Aorta (tissue), 5 donors: Measurements from ENCODE around the gene PTPN6. TPM values are rescaled to one million over a fixed set of nuclear protein-coding genes. Genes with fewer than 3 reads are reported as not detected.

Experiments used
- ATAC-seq: fragments of 200-7000 bp; cut with Tn5 transposase; one replicate; pipeline ENCODE4 v1.9.1; 2022; ENCODE audit warnings: moderate library complexity; ENCODE audit not compliant: low FRiP score
- DNase-seq, 2 donors: peaks; one replicate each; pipeline ENCODE4 v3.0.0-alpha.2; 2020
- H3K27ac ChIP-seq, 2 donors: one replicate each; pipeline ENCODE4 v1.5.1; 2013; ENCODE audit warnings: low read length in 2 of 2, mild to moderate bottlenecking in 2 of 2, moderate library complexity in 2 of 2, control low read depth in 1 of 2, inconsistent platforms in 1 of 2, low read depth in 1 of 2
- H3K27me3 ChIP-seq, 2 donors: one replicate each; pipeline ENCODE4 v1.6.1; 2013; ENCODE audit warnings: control low read depth in 1 of 2, low read length in 1 of 2, mild to moderate bottlenecking in 1 of 2, moderate library complexity in 1 of 2; ENCODE audit not compliant: insufficient read depth in 2 of 2, control insufficient read depth in 1 of 2
- H3K36me3 ChIP-seq, 2 donors: one replicate each; pipeline ENCODE4 v1.6.1; 2013; ENCODE audit warnings: control low read depth in 1 of 2, low read length in 1 of 2, mild to moderate bottlenecking in 1 of 2; ENCODE audit not compliant: insufficient read depth in 2 of 2, control insufficient read depth in 1 of 2
- H3K4me1 ChIP-seq, 2 donors: one replicate each; pipeline ENCODE4 v1.6.1; 2013; ENCODE audit warnings: low read length in 2 of 2, control low read depth in 1 of 2, mild to moderate bottlenecking in 1 of 2, moderate library complexity in 1 of 2; ENCODE audit not compliant: insufficient read depth in 2 of 2, control insufficient read depth in 1 of 2
- H3K4me3 ChIP-seq, 2 donors: one replicate each; pipeline ENCODE4 v1.5.1; 2013; ENCODE audit warnings: low read length in 2 of 2, control low read depth in 1 of 2, mild to moderate bottlenecking in 1 of 2
- H3K9me3 ChIP-seq: one replicate; pipeline ENCODE4 v1.6.1; 2013; ENCODE audit warnings: mild to moderate bottlenecking, low read length; ENCODE audit not compliant: control insufficient read depth
- WGBS, 2 donors: extraction: QIAGEN DNeasy Blood & Tissue Kit; methylation state at CpG; one replicate each; pipeline ENCODE4 v1.1.7; 2013; 5-methylcytosine and 5-hydroxymethylcytosine counted together
- intact Hi-C, 2 donors: fragments of 100-400 bp; cut with DNase I; formaldehyde crosslinking; loops; one replicate each; pipeline versions ENCODE4 v1.14.2 to v1.15.0; 2022
- polyA plus RNA-seq, 2 donors: library from polyadenylated mRNA; stranded (reverse); fragments of 200-250 nt; gene quantifications; one replicate each; pipeline ENCODE4 v1.2.3, GENCODE V29; 2013
- total RNA-seq, 2 donors: library from RNA; stranded (reverse); fragmentation: NEBNext Ultra II Directional; extraction: Animal tissue kit (Norgen Biotek cat#: 25700); gene quantifications; one replicate each; pipeline ENCODE4 v1.2.1, GENCODE V29; 2021
- donor health status: healthy with polysubstance abuse.
- donor health status: Bipolar disorder and iron deficiency.
- donor health status: DM: no; HTN: no; CAD: no.
- donor health status: DM: no; HTN: no; CAD: no.
- donor health status: DM: yes; HTN: yes; CAD: no.

The PTPN6 gene
- total and polyA plus RNA-seq, 4 donors = 10.1 to 42.3 (median 27.7) TPM

DNA sequence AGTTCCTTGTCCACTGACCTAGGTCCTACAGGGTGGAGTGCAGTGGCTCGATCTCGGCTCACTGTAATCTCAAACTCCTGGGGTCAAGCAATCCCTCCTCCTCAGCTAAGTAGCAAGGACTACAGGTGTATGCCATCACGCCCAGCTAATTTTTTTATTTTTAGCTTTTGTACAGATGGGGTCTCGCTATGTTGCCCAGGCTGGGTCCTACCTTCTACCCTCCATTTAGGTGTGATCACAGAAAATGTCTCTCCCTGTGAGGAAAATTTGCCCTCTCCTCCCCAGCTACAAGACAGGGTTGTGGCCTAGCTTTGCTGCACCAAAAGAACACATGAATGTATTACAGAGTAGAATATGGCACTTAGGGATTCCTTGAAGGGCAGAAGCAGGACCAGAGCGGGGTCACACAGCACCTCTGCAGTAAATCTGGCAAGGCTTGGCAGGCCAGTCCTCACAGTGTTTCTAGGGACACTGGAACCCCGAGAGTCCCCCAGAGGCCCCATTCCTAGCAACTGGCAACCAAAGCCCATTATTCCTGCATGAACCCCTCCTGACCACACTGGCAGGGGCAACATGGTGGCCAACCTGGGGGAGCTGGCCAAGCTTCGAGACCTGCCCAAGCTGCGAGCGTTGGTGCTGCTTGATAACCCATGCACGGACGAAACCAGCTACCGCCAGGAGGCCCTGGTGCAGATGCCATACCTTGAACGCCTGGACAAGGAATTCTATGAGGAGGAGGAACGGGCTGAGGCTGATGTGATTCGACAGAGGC is 38.8 kb upstream of the PTPN6 start:
- peak; percentile 46 to 53 for DNase-seq
- 88% methylated on average over 15 of the region's 15 CpGs for WGBS, 2 donors

DNA sequence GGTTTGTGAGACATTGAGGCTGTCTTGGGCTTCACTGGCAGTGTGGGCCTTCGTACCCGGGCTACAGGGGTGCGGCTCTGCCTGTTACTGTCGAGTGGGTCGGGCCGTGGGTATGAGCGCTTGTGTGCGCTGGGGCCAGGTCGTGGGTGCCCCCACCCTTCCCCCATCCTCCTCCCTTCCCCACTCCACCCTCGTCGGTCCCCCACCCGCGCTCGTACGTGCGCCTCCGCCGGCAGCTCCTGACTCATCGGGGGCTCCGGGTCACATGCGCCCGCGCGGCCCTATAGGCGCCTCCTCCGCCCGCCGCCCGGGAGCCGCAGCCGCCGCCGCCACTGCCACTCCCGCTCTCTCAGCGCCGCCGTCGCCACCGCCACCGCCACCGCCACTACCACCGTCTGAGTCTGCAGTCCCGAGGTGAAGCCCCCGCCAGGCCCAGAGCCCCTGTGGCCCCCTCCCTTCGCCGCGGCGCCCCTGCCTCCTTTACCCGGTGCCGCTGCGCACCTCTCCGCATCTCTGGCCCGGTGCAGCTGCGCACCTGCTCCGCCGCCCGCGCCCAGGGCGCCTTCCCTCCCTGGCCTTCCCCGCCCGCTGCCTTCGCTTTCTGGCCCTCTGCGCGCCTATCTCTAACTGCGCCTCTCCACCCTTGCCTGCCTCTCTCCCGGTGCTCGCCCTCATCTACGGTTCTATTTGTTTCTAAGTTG is 36.8 kb upstream of the PTPN6 start, which contains the start of gene ENO2:
ENO2 (plus strand) TSS at position 335 of the 701 bp plus-strand sequence. CDS start 1,253 bp downstream, outside the sequence.
- Histone ChIP-seq H3K4me1 (no peaks in the 10 kb centered on the region), H3K27me3 (no peaks in the 10 kb centered on the region), H3K36me3 (no peaks in the 10 kb centered on the region), H3K27ac (peak within 1 kb of the TSS; percentile 31 to 86), H3K4me3 (peak within 1 kb of the TSS; percentile 61 to 89), H3K9me3 (no peaks in the 10 kb centered on the region)
- ATAC-seq (peak; percentile 94), DNase-seq (peak; percentile 92 to 95)
- intact Hi-C loops = loop anchor here in 1 of 2 donors (2.0 kb wide), 1 partner anchor 42 kb away; the partner anchor contains the start of gene SPSB2
- WGBS, 2 donors = 1% methylated on average over 37 to 68 of the region's 68 CpGs

More for the DNA sequence above, 38.8 kb upstream of the PTPN6 start:
- H3K27me3 ChIP-seq = no peaks in the 10 kb centered on the region
- intact Hi-C loops = no loop called here
- H3K27ac ChIP-seq = no peak overlapping the region
- no peak for ATAC-seq
- H3K9me3 ChIP-seq = no peaks in the 10 kb centered on the region
- H3K4me1 ChIP-seq = no peaks in the 10 kb centered on the region
- no peaks in the 10 kb centered on the region for H3K36me3 ChIP-seq
- H3K4me3 ChIP-seq = no peak overlapping the region

DNA sequence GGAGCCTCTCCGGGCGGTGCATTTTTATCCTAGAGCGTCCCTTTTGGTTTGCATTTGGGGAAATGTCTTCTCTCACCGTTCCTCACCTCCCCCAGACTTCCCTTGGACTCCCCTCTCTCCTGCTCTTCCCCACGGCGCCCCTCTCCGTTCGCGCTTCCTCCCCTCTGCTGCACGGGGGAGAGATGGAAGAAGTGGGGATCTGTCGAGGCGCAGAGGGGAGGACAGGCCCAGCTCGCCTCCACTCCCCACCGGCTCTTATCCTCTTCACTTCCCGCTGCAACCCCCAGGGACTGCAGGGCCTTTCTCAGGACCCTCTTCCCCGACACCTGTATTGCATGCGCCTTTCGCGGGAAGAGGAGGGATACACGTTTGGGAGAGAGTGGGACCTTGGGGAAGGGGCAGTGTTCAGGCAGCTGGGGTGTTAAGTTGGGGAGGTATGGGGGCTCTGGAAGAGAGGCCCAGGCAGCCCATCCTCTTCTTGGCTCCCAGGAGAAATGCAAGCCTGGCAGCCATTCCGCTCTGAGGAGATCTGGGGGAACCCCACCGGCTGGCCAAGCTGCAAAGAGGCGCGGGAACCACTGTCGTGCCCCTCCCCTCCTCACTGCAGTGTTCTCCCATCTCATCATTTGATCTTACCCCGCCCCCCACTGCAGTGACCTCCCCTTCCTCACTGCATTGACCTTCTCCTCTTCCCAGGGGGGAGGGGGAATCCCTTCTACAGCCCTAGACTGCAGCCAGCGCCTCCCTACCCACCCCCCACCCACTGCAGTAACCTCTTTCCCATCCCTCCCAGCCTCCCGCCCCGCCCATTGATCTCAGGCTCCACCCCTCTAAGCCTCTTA is 36.0 kb upstream of the PTPN6 start:
- Histone ChIP-seq H3K27ac (peak overlapping the region in 1 of 2 donors; percentile 46), H3K4me1 (no peaks in the 10 kb centered on the region), H3K9me3 (no peaks in the 10 kb centered on the region), H3K27me3 (no peaks in the 10 kb centered on the region), H3K4me3 (peak overlapping the region; percentile 61 to 89), H3K36me3 (no peaks in the 10 kb centered on the region)
- ATAC-seq (no peak), DNase-seq (peak; percentile 43 to 76)
- intact Hi-C loops = loop anchor here in 1 of 2 donors (2.0 kb wide), 1 partner anchor 42 kb away; the partner anchor contains the start of gene SPSB2
- 32 to 34% methylated on average over 28 to 29 of the region's 29 CpGs for WGBS, 2 donors

DNA sequence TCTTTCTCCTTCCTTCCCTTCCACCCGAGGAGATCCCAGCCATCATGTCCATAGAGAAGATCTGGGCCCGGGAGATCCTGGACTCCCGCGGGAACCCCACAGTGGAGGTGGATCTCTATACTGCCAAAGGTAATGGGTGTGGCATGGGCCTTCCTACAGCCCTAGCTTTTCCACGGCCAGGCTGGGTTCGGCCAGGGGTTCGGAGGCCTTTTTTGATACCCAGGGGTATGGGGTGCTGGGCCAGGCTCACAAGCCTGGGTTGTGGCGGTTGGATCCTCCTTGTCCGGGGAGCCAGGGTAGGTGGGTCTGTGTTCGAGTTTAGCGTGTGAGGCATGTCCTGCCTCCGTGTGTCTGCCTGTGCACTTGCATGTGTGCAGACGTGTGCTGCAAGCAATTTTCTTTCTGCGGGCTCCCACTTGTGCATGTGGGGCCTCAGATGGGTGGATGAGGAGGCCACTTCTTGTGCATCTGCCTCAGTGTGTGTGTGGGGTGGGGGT is 35.3 kb upstream of the PTPN6 start:
- no peaks in the 10 kb centered on the region for H3K36me3 ChIP-seq
- DNase-seq = peak; percentile 61 to 73
- no peaks in the 10 kb centered on the region for H3K4me1 ChIP-seq
- intact Hi-C loops = loop anchor here in 1 of 2 donors (2.0 kb wide), 1 partner anchor 43 kb away; the partner anchor contains the start of gene SPSB2
- no peak for ATAC-seq
- no peaks in the 10 kb centered on the region for H3K27me3 ChIP-seq
- WGBS, 2 donors = 81 to 82% methylated on average over 14 of the region's 14 CpGs
- H3K9me3 ChIP-seq = no peaks in the 10 kb centered on the region
- H3K4me3 ChIP-seq = no peak overlapping the region
- H3K27ac ChIP-seq = no peak overlapping the region

DNA sequence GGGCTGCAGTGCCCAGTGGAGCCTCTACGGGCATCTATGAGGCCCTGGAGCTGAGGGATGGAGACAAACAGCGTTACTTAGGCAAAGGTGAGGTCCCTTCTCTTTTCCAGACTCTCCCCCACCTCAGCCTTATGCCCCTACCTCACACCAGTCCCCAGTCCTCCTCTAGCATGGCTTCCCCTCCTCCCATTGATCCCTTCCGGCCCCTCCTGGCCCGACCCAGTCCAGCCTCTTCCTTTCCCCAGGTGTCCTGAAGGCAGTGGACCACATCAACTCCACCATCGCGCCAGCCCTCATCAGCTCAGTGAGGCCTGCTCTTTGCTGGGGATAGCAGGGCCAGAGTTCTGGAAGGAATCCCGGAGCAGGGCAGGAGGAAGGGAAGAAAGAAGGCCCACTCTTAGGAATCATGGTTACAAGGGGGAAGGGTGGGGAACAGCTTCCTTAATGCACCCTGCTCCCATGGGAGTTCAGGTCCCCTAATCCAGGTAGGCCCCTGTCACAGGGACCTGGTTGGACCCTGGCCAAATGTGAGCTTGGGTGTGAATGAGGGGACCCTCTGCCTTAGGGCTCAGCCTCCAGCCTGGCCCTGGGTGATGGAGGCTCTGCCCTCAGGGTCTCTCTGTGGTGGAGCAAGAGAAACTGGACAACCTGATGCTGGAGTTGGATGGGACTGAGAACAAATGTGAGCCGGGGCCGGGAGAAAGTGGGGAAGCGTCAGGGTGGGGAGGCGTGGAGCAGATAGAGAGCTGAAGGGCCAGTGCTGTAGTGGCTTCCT is 34.5 kb upstream of the PTPN6 start:
- DNase-seq (peak; percentile 30 to 67), ATAC-seq (no peak)
- no peaks in the 10 kb centered on the region for H3K27me3 ChIP-seq
- no peak overlapping the region for H3K27ac ChIP-seq
- no peaks in the 10 kb centered on the region for H3K36me3 ChIP-seq
- H3K4me3 ChIP-seq = no peak overlapping the region
- no peaks in the 10 kb centered on the region for H3K4me1 ChIP-seq
- no peaks in the 10 kb centered on the region for H3K9me3 ChIP-seq
- intact Hi-C loops = no loop called here
- 86 to 93% methylated on average over 11 of the region's 11 CpGs for WGBS, 2 donors

DNA sequence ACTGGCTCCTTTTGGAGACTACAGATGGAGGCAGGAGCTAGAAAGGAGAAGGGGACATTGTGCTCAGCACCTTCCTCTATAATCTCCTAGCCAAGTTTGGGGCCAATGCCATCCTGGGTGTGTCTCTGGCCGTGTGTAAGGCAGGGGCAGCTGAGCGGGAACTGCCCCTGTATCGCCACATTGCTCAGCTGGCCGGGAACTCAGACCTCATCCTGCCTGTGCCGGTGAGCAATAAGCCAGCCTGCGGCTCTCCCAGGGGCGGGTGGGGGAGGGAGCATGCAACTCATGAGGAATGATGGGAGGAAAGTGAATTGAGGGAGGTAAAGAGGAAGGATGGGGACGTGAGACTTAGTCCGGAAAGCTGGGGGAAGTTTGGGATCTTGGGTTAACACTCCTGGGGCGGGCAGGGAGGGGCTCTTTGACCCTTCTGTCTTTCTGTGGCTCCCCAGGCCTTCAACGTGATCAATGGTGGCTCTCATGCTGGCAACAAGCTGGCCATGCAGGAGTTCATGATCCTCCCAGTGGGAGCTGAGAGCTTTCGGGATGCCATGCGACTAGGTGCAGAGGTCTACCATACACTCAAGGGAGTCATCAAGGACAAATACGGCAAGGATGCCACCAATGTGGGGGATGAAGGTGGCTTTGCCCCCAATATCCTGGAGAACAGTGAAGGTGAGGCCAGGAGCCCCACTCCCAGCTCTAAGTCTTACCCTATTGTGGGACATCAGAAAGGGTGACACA is 33.5 kb upstream of the PTPN6 start:
- intact Hi-C loops = no loop called here
- Histone ChIP-seq H3K27me3 (no peaks in the 10 kb centered on the region), H3K27ac (no peak overlapping the region), H3K4me1 (no peaks in the 10 kb centered on the region), H3K4me3 (no peak overlapping the region), H3K36me3 (no peaks in the 10 kb centered on the region), H3K9me3 (no peaks in the 10 kb centered on the region)
- ATAC-seq (no peak), DNase-seq (peak; percentile 42 to 53)
- 74 to 82% methylated on average over 14 of the region's 14 CpGs for WGBS, 2 donors

DNA sequence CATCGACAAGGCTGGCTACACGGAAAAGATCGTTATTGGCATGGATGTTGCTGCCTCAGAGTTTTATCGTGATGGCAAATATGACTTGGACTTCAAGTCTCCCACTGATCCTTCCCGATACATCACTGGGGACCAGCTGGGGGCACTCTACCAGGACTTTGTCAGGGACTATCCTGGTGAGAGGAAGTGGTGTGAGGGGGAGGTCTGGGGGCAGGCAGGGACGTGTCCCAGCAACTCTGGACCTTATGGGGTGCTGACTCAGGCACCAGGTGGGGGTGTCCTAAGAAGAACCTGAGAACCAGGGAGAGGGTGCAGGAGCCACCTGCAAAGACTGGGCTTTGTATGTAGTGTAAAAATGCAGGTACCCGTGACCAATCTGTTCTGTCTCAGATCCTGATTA is 31.6 kb upstream of the PTPN6 start:
- DNase-seq (peak; percentile 27 to 31), ATAC-seq (no peak)
- Histone ChIP-seq H3K27ac (no peak overlapping the region), H3K36me3 (no peaks in the 10 kb centered on the region), H3K9me3 (no peaks in the 10 kb centered on the region), H3K27me3 (no peaks in the 10 kb centered on the region), H3K4me1 (no peaks in the 10 kb centered on the region), H3K4me3 (no peak overlapping the region)
- WGBS, 2 donors = 70 to 71% methylated on average over 7 of the region's 7 CpGs
- intact Hi-C loops = no loop called here
